Ishikawa (cell line): ENCODE data around the gene GNG12.

Experiments used
- CEBPB ChIP-seq: IDR thresholded peaks from 2 replicates; pipeline ENCODE4 v1.6.1; 2012
- CREB1 ChIP-seq: IDR thresholded peaks from 2 replicates; pipeline ENCODE4 v1.6.1; 2012; ENCODE audit warnings: low read depth
- EGR1 ChIP-seq: IDR thresholded peaks from 2 replicates; pipeline ENCODE4 v1.6.1; 2012
- EP300 ChIP-seq: IDR thresholded peaks from 2 replicates; pipeline ENCODE4 v1.6.1; 2012; ENCODE audit warnings: borderline replicate concordance
- FOXM1 ChIP-seq: IDR thresholded peaks from 2 replicates; pipeline ENCODE4 v1.6.1; 2012; ENCODE audit warnings: low read depth, borderline replicate concordance
- NFIC ChIP-seq: IDR thresholded peaks from 2 replicates; pipeline ENCODE4 v1.6.1; 2012
- RAD21 ChIP-seq: IDR thresholded peaks from 2 replicates; pipeline ENCODE4 v1.6.1; 2012; ENCODE audit warnings: low read depth
- REST ChIP-seq: IDR thresholded peaks from 2 replicates; pipeline ENCODE4 v1.6.1; 2012; ENCODE audit warnings: low read depth, mild to moderate bottlenecking
- TAF1 ChIP-seq: IDR thresholded peaks from 2 replicates; pipeline ENCODE4 v1.6.1; 2012; ENCODE audit warnings: low read depth, mild to moderate bottlenecking
- TCF12 ChIP-seq: IDR thresholded peaks from 2 replicates; pipeline ENCODE4 v1.6.1; 2012; ENCODE audit warnings: low read depth
- TEAD4 ChIP-seq: IDR thresholded peaks from 2 replicates; pipeline ENCODE4 v1.6.1; 2012
- USF1 ChIP-seq: IDR thresholded peaks from 2 replicates; pipeline ENCODE4 v1.6.1; 2012
- YY1 ChIP-seq: IDR thresholded peaks from 2 replicates; pipeline ENCODE4 v1.6.1; 2012; ENCODE audit warnings: low read depth
- ZBTB7A ChIP-seq: IDR thresholded peaks from 2 replicates; pipeline ENCODE4 v1.6.1; 2012; ENCODE audit warnings: low read depth
- TF ChIP-seq, protein P1 (sequence below): IDR thresholded peaks from 2 replicates; pipeline ENCODE4 v1.6.1; 2012

GNG12 gene

GRCh38 chr1:67662884-67663283 is 170.4 kb downstream of the GNG12 start:
- no peak for TF ChIP-seq USF1

DNA sequence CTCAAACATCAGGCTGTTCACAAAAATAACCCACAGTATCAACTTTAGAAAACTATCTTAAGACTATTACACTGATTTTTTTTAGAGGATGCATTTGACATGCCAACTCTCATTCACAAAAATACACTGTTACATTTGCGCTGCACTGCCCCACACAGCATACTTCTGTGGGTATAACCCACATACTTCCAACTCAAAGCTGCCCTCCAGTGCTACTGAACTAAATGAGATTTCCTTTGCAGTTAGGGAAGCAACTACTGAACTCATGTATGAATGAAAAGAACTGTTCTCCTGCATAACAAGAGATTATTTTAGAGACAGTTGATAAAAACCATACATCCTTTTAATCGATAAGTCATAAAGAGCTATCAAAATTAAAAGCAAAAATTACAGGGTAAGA is 174.0 kb downstream of the GNG12 start:
- TF ChIP-seq REST (no peak), FOXM1 (no peak), EP300 (no peak), USF1 (no peak), CEBPB (no peak), RAD21 (no peak), TAF1 (no peak), TEAD4 (no peak), NFIC (no peak)
- TF ChIP-seq, protein P1, sequence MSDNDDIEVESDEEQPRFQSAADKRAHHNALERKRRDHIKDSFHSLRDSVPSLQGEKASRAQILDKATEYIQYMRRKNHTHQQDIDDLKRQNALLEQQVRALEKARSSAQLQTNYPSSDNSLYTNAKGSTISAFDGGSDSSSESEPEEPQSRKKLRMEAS, result no peak

- TF ChIP-seq NFIC (no peak), CREB1 (no peak), FOXM1 (no peak), RAD21 (no peak)
Observed at GRCh38 chr1:67655581-67655980, 177.7 kb downstream of the GNG12 start.

- TF ChIP-seq NFIC (no peak), RAD21 (no peak), ZBTB7A (no peak), USF1 (no peak), TCF12 (no peak), CEBPB (no peak), TEAD4 (no peak), REST (no peak), CREB1 (no peak), EP300 (no peak), FOXM1 (no peak), EGR1 (no peak), YY1 (no peak)
- TF ChIP-seq, protein P1, result no peak
Observed at GRCh38 chr1:67653304-67653703, 180.0 kb downstream of the GNG12 start.

- TF ChIP-seq REST (no peak), EP300 (no peak), CEBPB (no peak), CREB1 (no peak), TAF1 (no peak), RAD21 (no peak), TCF12 (no peak), ZBTB7A (no peak), YY1 (no peak), USF1 (no peak), NFIC (no peak), FOXM1 (no peak), EGR1 (no peak), TEAD4 (no peak)
- TF ChIP-seq, protein P1, result no peak
Observed at GRCh38 chr1:67652800-67653199, 180.5 kb downstream of the GNG12 start.
